Measurements from ENCODE around the gene ANKS1B. TPM values are rescaled to one million over a fixed set of nuclear protein-coding genes. Genes with fewer than 3 reads are reported as not detected.

The ANKS1B gene
- total and polyA plus RNA-seq, 4 donors: 0.03 to 3.4 (median 0.53) TPM

GRCh38 chr12:99611117-99611516, 373.6 kb downstream of the ANKS1B start:
- no peaks in the 10 kb centered on the region for H3K27me3 ChIP-seq (ENCODE audit: control insufficient read depth in 4 of 4, insufficient read depth in 4 of 4, low read length in 3 of 4)
- H3K36me3 ChIP-seq (ENCODE audit: control insufficient read depth in 4 of 4, insufficient read depth in 3 of 4, low read depth in 1 of 4, low read length in 3 of 4): no peaks in the 10 kb centered on the region
- H3K4me1 ChIP-seq (ENCODE audit: control insufficient read depth in 4 of 4, insufficient read depth in 4 of 4, low read length in 3 of 4): no peaks in the 10 kb centered on the region
- WGBS: 62% methylated on average over 3 of the region's 3 CpGs
- DNase-seq (ENCODE audit: low spot score): no peak
- H3K27ac ChIP-seq (ENCODE audit: low read depth in 1 of 2, low read length in 2 of 2): no peak overlapping the region
- no peak overlapping the region for H3K9ac ChIP-seq (ENCODE audit: low read depth in 1 of 2, low read length in 2 of 2)
- no peak for TF ChIP-seq RAD21 (IDR thresholded peaks at IDR 0.05)
- TF ChIP-seq FOXA2 (IDR thresholded peaks at IDR 0.05): no peak
- TF ChIP-seq RXRA (IDR thresholded peaks at IDR 0.05): no peak
- TF ChIP-seq ATF3 (IDR thresholded peaks at IDR 0.05): no peak
- no peak for TF ChIP-seq SP1 (IDR thresholded peaks at IDR 0.05)
- no peak for TF ChIP-seq ZBTB33 (IDR thresholded peaks at IDR 0.05)
- no peak for TF ChIP-seq EGR1 (IDR thresholded peaks at IDR 0.05; ENCODE audit: low read depth in 2 of 2)
- no peak for TF ChIP-seq TAF1 (conservative IDR thresholded peaks at IDR 0.05)
- TF ChIP-seq REST (IDR thresholded peaks at IDR 0.05): no peak
- H3K4me3 ChIP-seq (ENCODE audit: low read depth in 1 of 3, low read length in 3 of 3): no peak overlapping the region
- H3K9me3 ChIP-seq (ENCODE audit: control insufficient read depth in 4 of 4, low read length in 3 of 4): no peaks in the 10 kb centered on the region

- DNase-seq (ENCODE audit: low spot score): no peak
- Histone ChIP-seq H3K9ac (ENCODE audit: low read depth in 1 of 2, low read length in 2 of 2) (no peak overlapping the region), H3K4me1 (ENCODE audit: control insufficient read depth in 4 of 4, insufficient read depth in 4 of 4, low read length in 3 of 4) (no peaks in the 10 kb centered on the region), H3K4me3 (ENCODE audit: low read depth in 1 of 3, low read length in 3 of 3) (no peak overlapping the region), H3K36me3 (ENCODE audit: control insufficient read depth in 4 of 4, insufficient read depth in 3 of 4, low read depth in 1 of 4, low read length in 3 of 4) (no peaks in the 10 kb centered on the region), H3K27me3 (ENCODE audit: control insufficient read depth in 4 of 4, insufficient read depth in 4 of 4, low read length in 3 of 4) (no peaks in the 10 kb centered on the region), H3K27ac (ENCODE audit: low read depth in 1 of 2, low read length in 2 of 2) (no peak overlapping the region), H3K9me3 (ENCODE audit: control insufficient read depth in 4 of 4, low read length in 3 of 4) (no peaks in the 10 kb centered on the region)
- 56% methylated on average over 7 of the region's 7 CpGs for WGBS
- TF ChIP-seq JUND (IDR thresholded peaks at IDR 0.05) (no peak), MAX (IDR thresholded peaks at IDR 0.05) (no peak), SP1 (IDR thresholded peaks at IDR 0.05) (no peak), CTCF (IDR thresholded peaks at IDR 0.05; ENCODE audit: low read depth, low read length, missing input control) (no peak), YY1 (IDR thresholded peaks at IDR 0.05) (no peak), HNF4A (conservative IDR thresholded peaks at IDR 0.05) (no peak), ATF3 (IDR thresholded peaks at IDR 0.05) (no peak), RXRA (IDR thresholded peaks at IDR 0.05) (no peak), ZBTB33 (IDR thresholded peaks at IDR 0.05) (no peak), RAD21 (IDR thresholded peaks at IDR 0.05) (no peak), HNF4G (IDR thresholded peaks at IDR 0.05) (no peak)
Measured at GRCh38 chr12:99609455-99610181, 375.1 kb downstream of the ANKS1B start.
